GM21515 (cell line): ENCODE measurements around the gene FDX2.
"Not testable (repeated sequence)": the region's sequence is repeated elsewhere in the genome, so short reads cannot be mapped to it uniquely, and the experiment has no call there.

Experiments used
- ATAC-seq: cut with Tn5 transposase; IDR thresholded peaks from one replicate; pipeline ENCODE4 v1.9.1; 2021; ENCODE audit not compliant: unreplicated experiment

FDX2 gene

DNA sequence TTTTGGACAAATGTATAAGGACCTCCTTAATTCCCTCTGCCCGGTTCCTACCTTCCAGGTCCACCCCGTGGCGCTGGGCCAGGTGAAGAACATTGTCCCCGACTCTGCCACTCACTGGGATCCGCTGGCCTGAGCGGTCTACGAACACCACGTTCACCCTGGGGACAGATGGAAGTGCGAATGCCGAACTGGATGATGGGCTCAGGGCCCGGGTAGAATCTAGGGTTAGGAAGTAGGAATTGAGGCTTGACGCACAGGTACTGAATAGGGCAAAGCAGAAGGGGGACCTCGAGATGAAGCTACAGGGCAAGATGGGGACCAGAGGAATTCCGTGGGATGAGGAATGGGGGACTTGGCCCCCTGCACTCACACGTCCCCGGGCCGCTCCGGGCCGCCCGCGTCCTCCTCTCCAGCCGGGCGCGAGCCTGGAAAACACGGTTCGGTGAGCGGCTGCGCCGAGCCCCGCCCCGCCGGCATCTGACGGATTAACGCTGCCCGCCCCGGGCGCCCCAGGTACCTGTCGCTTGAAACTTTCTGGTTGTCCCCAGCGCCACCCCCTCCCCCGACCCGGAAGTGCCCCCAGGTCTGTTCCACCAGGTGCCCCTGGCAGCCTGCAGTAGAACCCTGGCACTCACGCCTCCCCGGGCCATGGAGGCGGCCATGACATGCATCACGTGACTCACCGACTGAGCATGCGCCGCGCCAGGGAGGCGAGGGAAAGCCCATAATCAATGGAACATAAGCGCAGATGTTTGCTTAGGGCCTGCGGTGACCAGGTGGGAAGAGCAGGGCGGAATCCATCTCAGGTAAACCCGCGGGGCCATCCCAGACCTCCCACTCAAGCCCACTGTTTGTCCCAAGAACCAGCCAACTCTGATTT, at the start of gene FDX2:
Gene FDX2, minus strand, starts transcription at position 681 of the 880 bp plus-strand sequence. Its CDS starts 19 bp downstream, at position 662.
- ATAC-seq, result peak; percentile 59

DNA sequence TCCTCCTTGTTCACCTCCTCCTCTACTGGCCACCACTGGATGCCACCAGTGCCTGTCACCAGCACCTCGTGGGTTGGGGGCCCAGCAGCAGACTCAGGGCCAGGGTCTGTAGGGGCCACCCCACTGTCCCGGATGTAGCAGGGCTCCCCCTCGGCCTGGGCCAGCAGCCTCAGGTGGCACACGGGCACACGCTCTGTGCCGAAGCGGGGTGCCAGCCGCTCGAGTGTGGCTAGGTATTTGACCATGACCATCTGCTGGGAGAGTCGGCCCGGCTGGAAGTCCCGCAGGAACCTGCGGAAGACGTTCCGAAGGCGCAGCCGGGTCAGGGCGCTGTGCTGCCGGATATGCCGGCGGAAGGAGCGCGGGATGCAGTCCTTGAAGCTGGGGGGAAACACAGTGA, 49.7 kb upstream of the FDX2 start:
- ATAC-seq, result no peak

DNA sequence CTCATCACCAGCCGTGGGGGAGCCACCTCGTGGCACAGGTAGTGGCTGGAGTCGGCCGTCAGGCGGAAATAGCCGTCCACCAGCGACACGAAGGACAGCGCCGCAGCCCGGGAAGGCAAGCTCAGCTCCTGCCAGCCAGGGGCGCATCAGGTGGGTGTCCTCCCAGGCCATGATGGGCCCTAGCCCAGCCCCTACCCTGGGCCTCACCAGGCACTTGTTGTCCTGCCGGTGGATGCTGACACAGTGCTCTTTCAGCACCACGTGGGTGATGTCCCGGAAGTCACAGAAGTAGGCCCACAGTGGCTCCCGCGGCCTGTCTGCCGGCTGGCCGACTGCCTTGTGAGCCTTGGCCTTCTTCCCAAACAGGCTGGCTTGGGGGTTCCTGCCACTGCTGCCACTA, 48.8 kb upstream of the FDX2 start:
- ATAC-seq, result no peak

DNA sequence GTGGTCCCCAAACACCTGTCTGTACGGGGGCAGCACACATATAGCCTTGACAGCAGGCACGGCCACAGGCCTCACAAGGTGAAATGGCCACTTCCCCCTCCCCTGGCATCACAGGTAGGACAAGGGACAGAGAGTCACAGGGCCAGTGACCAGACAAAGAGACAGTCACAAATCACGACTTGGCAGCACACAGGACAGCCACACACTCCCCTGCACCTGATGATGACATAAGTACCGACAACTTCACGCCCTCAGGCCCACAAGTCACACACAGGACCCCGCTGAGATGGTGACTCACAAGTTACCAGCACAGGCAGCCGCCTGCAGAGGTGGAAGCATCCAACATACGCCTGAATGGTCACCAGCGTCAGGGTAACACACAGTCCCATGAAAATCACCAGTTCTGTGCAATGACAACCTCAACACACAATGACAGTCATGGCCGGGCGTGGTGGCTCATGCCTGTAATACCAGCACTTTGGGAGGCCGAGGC, 48.0 kb upstream of the FDX2 start:
- ATAC-seq, result no peak

DNA sequence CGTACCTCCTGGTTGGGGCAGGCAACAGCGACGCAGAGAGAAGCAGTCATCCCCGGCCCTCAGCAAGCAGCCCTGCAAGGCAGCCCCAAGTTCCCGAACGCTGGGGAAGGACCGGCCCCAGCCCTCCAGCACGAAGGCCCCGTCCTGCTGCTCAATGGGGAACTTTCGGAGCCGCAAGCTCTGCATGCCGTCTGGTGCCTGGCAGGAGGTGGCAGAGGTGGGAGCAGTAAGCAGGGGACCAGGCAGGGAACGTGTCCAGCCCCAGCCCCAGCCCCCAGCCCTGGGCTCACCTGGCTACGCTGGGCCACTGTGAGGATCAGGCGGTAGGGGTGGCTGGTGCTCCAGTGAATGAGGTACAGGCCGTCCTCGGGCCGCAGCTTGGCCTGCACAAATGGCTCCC, 46.4 kb upstream of the FDX2 start:
- ATAC-seq, result no peak

DNA sequence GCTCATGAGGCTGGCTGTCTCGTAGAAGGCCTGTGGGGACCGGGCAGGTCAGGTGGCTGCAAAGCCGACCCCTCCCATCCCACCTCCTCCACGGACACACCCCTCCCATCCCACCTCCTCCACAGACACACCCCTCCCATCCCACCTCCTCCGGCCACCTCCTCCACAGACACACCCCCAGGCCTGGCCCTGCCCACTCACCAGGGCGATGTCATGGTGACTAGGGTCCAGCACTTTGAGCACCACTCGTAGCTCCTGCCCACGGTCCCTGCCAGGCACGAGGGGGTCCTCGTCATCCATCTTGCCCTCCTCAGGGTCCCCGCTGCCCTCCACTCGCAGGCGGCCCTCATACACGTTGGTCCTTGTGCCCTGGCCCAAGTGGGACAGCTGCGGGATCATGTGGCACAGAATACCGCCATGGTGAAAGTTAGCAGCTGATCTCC, 45.8 kb upstream of the FDX2 start:
- ATAC-seq, result no peak

DNA sequence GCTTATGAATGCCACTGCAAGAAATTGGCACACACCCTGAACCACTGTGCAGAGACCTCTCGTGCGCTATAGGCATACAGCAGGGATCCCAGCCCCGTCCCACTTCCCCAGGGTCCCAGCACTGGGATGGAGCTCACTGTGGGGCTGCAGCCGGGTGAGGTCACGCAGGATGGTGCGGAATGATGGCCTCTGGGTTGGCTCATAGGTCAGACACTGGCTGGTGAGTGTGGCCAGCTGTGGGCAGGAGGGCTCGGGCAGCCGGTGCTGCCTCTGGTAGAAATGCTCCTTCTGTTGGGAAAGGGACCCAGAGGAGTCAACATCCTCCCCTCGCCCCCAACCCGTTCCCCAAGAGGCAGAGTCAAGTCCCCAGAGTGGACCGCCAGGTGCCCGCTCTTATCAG, 40.6 kb upstream of the FDX2 start:
- no peak for ATAC-seq

DNA sequence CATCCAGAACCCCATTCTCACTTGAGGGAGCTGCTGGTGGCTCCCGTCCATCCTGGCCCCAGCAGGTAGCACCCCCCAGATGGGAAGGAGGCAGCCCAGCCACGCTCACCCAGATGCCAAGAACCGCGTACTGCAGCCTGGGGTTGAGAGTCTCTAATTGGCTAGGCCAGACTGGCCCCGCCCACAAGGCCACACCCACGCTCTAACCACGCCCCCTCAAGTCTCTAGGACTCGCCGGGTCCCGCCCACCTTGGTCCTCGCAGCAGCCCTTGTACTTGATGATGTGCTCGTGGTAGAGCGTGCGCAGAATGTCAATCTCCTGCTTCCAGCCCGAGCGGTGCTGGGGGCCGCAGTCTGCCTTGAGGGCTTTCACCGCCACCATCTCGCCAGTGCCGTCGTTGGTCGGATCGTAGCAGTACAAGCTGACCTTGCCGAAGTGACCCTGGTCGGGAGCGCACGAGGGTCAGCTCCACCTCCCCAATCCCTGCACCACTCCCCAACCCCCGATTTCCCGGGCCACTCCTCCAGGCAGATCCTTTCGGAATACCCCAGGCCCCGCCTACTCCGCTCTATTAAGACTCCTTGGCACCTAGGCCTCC, 38.1 kb upstream of the FDX2 start:
- no peak for ATAC-seq

DNA sequence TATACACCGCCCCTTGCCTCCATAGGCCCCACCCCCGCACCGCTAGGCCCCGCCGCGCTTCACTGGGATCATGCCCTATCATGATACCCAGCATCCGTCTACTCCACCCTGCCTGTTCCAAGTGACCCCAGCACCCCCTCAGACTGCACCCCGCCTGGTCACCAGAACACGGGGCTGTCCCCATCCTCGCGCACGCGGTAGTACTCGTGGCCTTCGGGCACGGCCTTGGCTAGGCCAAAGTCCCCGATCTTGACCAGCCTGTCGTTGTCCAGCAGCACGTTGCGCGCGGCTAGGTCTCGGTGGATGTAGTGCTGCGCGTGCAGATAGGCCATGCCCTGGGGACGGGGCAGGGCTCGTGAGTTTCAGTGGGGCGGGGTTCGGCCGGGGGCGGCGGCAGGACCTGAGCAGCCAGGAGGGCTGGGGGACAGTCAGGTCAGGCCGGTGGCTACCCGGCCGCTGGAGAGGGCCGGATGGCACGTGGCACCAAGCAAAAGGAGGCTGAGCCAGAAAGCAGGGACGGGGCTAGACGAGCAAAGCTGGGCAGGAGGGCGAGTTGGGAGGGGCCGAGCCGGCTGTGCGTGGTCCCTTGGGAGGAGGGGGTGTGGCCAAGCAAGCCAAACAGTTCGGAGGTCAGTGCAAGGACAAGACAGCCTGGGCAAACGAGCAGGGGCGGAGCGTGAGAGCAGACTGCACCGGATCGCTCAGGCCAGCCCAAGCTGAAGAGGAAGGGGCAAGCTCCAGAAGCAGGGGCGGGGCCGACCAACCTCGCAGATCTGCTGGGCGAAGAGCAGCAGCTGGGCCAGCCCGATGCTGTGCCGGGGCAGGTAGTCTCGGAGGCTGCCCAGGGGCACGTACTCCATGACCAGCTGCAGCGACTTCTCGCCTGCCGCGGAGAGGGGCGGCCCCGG, 37.2 kb upstream of the FDX2 start:
- no peak for ATAC-seq

DNA sequence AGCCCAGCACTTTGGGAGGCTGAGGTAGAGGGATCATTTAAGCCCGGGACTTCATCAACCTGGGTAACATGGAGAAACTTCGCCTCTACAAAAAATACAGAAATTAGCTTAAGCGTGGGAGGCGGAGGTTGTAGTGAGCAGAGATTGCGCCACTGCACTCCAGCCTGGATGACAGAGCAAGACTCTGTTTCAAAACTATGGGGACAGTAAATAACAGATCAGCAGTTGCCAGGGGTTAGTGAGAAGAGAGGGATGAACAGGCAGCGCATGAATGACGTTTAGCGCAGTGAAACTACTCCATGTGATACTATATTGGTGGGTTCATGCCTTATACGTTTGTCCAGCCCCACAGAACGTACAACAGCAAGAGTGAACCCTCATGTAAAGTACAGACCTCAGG, 30.7 kb upstream of the FDX2 start:
- ATAC-seq, result no peak

DNA sequence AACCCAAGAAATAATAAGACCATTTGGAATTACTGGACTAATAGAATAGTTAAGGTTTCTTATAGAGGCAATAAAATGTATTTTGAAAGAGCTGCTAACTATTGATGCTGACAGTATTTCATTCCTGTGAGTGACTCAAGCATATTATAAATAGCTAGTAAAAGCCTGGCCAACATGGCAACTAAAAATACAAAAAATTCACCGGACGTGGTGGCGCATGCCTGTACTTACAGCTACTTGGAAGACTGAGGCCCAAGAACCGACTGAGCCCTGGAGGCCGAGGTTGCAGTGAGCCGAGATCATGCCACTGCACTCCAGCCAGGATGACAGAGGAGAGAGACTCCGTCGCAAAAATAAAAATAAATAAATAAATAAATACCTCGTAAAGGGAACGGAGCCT, 29.0 kb upstream of the FDX2 start:
- no peak for ATAC-seq

DNA sequence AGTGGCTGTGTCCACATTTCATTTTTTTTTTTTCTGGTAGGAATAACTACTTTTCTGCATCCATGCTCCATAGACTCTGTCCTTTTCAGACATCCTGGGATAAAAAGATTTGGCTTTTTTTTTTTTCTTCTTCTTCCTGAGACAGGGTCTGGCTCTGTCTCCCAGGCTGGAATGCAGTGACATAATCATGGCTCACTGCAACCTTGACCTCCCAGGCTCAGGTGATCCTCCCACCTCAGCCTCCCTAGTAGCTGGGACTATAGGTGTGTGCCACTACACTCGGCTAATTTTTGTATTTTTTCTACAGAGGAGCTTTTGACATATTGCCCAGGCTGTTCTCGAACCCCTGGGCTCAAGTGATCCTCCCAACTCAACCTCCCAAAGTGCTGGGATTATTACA, 27.7 kb upstream of the FDX2 start:
- ATAC-seq, result no peak

DNA sequence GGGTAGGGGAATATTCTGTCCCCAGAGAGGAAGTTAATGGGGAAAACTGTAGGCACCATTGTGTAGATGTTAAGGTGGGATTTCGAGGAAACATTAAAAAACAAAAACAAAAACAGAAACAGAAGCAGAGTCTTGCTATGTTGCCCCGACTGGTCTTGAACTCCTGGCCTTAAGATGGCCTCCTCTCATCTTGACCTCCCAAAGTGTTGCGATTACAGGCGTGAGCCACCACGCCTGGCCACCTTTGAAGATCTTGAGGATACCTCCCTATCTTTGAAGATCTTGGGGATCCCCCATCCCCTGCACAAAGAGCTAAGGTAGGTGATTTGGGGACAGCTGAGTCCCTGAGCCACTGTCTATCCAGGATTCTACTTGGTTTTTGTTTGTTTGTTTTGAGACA, 24.2 kb upstream of the FDX2 start:
- ATAC-seq, result no peak

DNA sequence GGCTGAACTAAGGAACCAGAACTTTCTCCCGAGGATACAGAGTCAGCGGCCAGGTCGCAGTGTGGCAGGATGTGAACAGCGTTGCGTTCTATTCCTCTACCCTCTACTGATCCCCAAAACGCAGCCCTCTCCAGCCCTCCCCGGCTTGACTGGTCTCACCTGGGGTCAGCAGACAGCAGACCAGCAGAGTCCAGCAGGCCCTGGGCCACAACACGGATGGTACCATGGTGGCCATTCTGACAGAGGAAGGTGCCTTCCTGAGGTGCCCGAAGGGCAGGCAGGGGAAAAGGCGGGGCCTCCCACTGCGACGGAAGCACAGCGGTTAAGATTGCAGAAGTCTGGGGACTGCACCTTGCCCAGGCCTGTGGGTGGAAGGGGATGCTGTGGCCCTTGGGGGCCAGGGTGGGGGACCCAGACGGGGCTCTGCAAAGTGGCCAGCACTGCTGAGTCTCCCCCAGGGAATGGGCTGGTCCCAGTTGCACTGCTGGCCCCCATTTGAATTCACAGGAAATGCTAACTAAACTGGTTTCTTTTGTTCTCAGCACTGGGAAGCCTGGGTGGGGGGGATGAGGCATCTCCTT, 23.7 kb upstream of the FDX2 start, which contains the start of gene ICAM3:
Gene ICAM3, minus strand, starts transcription at position 245 of the 581 bp plus-strand sequence. Its CDS starts 10 bp downstream, at position 235.
- ATAC-seq, result peak; percentile 46

DNA sequence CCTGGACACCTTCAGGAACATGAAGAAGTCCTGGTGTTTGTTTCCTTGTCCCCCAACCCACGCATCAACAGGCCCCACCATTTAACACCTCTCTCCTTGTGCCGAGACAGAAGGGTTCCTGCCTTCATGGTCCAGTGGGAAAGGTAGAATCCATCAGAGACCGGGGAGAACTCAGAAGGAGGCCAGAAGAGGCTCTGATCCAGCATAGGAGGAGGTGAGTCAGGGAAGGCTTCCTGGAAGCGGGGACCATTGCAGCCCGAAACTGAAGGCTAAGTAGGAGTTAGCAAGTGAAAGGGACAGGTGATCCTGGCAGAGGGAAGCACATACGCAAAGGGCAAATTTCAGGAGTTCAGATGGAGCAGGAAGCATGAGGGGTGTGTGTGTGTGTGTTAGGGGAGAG, 23.1 kb upstream of the FDX2 start:
- no peak for ATAC-seq

DNA sequence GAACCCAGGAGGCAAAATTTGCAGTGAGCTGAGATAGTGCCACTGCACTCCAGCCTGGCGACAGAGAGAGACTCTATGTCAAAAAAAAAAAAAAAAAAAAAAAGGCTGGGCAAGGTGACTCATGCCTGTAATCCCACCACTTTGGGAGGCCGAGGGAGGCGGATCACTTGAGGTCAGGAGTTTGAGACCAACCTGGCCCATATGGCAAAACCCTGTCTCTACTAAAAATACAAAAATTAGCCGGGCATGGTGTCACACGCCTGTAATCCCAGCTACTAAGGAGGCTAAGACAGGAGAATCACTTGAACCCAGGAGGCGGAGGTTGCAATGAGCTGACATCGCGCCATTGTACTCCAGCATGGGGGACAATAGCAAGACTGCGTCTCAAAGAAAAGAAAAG, 20.9 kb upstream of the FDX2 start:
- ATAC-seq, result not testable (repeated sequence)

DNA sequence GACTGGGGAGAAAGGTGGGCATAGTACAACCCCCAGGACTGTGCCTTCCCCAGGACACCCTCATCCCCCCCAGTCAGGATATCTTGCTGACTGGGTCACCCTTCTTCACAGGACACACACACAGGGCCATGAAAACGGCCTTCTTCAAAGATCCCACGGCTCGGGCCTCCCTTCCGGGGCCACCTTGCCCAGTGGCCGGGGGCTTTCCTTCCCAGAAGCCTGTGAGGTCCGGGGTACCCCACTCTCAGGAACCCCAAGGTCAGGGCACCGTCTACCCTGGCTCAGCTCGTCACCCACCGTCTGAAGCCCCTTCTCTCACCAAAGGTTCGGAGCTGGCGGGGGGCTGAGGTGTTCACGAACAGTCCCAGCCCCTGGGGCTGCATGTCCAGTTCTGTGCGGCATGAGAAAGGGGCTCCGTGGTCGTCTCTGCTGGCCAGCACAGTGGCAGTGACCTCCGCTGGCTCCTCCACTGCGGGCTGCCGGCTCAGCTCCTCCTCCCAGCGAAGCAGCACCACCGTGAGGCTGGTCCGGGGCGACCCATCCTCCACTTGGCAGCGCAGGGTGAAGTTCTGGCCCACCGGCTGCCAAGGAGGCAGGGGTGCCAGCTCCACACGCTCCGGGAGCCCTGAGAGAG, 19.7 kb upstream of the FDX2 start:
- no peak for ATAC-seq

DNA sequence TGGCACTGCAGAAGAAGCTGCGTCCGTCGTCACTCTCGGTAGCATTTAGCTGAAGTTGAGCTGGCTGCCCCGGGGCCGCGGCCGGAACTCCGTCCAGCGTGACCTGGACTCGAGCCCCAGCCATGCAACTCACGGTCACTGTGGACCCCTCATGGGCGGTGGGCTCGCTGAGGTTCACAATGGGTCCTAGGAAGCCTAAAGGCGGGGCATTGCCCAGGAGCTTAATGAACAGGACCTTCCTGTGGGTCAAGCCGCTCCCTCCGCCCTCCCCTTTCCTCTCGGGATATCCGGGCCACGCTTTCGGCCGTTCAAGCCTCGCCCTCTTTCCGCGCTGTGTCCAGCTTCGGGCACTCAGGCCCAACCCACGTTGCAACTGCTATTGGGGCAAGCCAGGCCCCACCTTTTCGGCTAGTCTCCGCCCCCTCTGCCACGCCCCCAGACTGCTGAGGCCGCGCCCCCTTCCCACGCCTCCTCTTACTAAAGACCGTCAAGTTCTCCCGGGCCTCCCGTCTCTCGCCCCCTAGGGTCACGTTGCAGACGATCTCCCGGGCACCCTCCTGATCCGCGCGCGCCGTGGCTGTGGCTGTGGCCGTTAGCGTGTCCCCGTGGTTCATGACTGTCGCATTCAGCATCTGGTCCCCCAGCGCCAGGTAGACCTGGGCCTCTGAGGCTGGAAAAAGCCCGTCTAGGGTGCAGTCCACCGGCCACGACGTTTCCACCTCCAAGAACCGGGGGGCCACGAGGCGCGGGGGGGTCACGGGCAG, 19.0 kb upstream of the FDX2 start:
- ATAC-seq, result no peak

DNA sequence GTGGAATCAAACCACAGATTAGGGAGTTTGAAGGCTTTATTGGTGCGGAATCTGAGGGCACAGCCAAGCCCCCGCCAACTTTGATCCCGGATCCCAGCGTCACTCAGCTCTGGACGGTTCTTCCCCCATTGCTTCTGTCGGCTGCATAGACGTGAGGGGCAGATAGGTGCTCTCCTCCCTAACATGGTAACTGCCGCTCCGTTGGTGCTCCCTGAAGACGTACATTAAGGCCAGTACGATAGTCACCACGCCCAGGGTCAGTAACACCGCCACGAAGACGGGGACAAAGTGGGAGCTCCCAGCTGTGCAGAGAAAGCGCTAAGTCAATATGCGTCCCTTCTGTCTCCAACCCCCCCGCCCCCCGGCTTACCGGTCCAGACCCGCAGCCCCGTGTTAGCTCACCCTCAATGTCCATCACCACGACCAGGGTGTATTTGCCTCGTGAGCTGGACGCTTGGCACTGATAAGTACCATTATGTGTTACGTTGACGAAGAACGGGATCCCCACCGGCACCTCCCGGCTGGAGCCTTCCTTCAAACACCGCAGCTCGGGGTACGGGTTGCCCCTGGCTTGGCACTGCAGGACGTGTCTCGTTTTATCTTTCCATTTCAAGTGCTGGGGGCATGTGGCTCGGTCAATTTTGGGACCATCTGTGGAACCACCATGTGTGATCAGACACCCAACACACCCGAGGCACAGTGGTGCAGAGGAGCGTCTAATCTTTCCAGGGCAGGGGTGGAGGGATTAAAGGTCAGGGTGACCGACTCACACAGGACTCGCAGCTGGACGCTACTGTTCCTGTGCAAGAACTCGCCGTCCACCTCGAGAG, 18.2 kb upstream of the FDX2 start:
- no peak for ATAC-seq
